Thyroid gland (tissue), 4 donors: ENCODE measurements around the gene PLCE1.

Source experiments
- POLR2A ChIP-seq, 2 donors: fragments of 450-650 bp; IDR thresholded peaks; one replicate each; pipeline ENCODE4 v1.6.1; 2017; ENCODE audit warnings: antibody characterized with exemption in 2 of 2, mild to moderate bottlenecking in 2 of 2, moderate library complexity in 1 of 2
- TF ChIP-seq, protein P1 (sequence below), 6 experiments: fragments of 200-600 bp in 3 of 6; fragments of 450-650 bp in 3 of 6; sonication (generic) in 3 of 6; IDR thresholded peaks; one replicate each; pipeline ENCODE4 v1.5.1; 2016 to 2019; ENCODE audit warnings: antibody characterized with exemption in 6 of 6, mild to moderate bottlenecking in 2 of 6, inconsistent platforms in 1 of 6, moderate library complexity in 1 of 6

DNA sequence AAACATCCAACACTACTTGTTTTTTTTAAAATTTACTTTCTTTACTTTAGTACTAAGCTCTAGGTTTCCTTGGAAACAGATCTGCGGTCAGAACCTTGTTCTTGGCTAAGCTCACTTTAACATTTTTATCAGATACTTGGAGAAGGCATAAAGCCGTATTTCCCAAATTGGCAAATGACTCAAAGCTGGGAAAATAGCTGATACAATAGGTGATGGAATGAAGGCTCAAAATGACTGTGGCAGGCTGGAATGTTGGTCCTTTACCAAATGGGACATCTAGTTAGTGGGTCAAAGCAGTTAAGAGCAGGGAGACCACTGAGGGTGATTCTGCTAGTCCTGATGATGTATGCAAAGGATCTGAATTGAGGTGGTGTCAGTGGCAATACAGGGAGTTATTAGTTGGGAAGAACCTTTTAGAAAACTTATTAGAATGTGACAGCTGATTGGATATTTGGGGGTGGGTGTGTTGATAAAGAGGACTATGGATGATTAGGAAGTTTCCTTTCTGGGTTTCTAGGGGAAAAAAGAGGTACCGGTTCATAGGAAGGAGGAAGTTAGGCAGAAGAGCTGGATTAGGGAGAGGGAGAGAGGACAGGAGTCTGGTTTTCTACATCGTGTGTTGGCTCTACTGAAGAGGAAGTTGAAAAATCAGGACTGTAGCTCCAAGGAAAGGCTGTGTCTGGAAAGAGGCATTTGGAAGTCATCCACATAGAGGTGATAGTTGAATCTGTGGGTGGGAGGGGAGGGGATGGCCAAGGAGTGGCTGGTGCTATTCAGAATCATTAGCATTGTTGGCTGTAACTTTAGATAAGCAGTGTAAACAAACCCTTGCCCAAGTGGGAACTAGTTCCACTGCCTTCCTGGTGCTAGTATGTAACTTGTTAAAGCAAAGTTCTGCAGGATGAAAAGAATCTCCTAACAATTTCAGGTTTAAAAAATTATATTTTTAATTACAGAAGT lies 13.1 kb downstream of the PLCE1 start:
- TF ChIP-seq, protein P1, sequence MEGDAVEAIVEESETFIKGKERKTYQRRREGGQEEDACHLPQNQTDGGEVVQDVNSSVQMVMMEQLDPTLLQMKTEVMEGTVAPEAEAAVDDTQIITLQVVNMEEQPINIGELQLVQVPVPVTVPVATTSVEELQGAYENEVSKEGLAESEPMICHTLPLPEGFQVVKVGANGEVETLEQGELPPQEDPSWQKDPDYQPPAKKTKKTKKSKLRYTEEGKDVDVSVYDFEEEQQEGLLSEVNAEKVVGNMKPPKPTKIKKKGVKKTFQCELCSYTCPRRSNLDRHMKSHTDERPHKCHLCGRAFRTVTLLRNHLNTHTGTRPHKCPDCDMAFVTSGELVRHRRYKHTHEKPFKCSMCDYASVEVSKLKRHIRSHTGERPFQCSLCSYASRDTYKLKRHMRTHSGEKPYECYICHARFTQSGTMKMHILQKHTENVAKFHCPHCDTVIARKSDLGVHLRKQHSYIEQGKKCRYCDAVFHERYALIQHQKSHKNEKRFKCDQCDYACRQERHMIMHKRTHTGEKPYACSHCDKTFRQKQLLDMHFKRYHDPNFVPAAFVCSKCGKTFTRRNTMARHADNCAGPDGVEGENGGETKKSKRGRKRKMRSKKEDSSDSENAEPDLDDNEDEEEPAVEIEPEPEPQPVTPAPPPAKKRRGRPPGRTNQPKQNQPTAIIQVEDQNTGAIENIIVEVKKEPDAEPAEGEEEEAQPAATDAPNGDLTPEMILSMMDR (IDR thresholded peaks at IDR 0.05): no peak
- TF ChIP-seq POLR2A (IDR thresholded peaks at IDR 0.05): no peak
